Suprapubic skin (tissue), 4 donors: Measurements from ENCODE around the gene NSUN7.

Experiments
- CTCF ChIP-seq, 2 donors: fragments of 200-600 bp in 1 of 2; fragments of 450-650 bp in 1 of 2; sonication (generic) in 1 of 2; IDR thresholded peaks; one replicate each; pipeline ENCODE4 v1.5.1; 2016 to 2019; ENCODE audit warnings: antibody characterized with exemption in 2 of 2, mild to moderate bottlenecking in 1 of 2, moderate library complexity in 1 of 2
- EP300 ChIP-seq: sonication (generic); formaldehyde crosslinking; IDR thresholded peaks from one replicate; pipeline ENCODE4 v1.6.1; 2017; ENCODE audit warnings: antibody characterized with exemption
- POLR2A ChIP-seq, 2 donors: fragments of 450-650 bp; IDR thresholded peaks; one replicate each; pipeline ENCODE4 v1.6.1; 2017; ENCODE audit warnings: antibody characterized with exemption in 2 of 2, mild to moderate bottlenecking in 2 of 2, moderate library complexity in 2 of 2
- POLR2AphosphoS5 ChIP-seq, 3 donors: sonication (generic); formaldehyde crosslinking; IDR thresholded peaks; one replicate each; pipeline ENCODE4 v1.6.1; 2017; ENCODE audit warnings: antibody characterized with exemption in 3 of 3

- TF ChIP-seq EP300 (no peak), CTCF (IDR thresholded peaks at IDR 0.05) (no peak), POLR2A (IDR thresholded peaks at IDR 0.05) (no peak), POLR2AphosphoS5 (IDR thresholded peaks at IDR 0.05) (no peak)
These were observed 31.2 kb upstream of the NSUN7 start for GRCh38 chr4:40718586-40718985.
